GM23338 (cell line): ENCODE results near the gene AIM2. TPM values are rescaled to one million over a fixed set of nuclear protein-coding genes. Genes with fewer than 3 reads are reported as not detected.

Experiments used
- ATAC-seq: fragments of 200-7000 bp; cut with Tn5 transposase; 3 replicates; pipeline ENCODE4 v1.9.1; 2020
- DNase-seq: peaks from one replicate; pipeline ENCODE4 v3.0.0-alpha.2; 2015; ENCODE audit warnings: low spot score
- H2AFZ ChIP-seq: fragments of 200-600 bp; sonication (generic); 2 replicates; pipeline ENCODE4 v1.8.0; 2016; ENCODE audit warnings: antibody characterized with exemption, mild to moderate bottlenecking, moderate library complexity
- H3F3A ChIP-seq: fragments of 200-600 bp; sonication (generic); replicated peaks from 2 replicates; pipeline ENCODE4 v1.8.0; 2017; ENCODE audit warnings: antibody characterized with exemption, mixed run types, low read depth
- H3K27ac ChIP-seq: fragments of 200-600 bp; sonication (generic); 2 replicates; pipeline ENCODE4 v1.6.1; 2016; ENCODE audit warnings: low read depth
- H3K27me3 ChIP-seq: fragments of 200-600 bp; sonication (generic); 2 replicates; pipeline ENCODE4 v1.8.0; 2016; ENCODE audit warnings: mild to moderate bottlenecking, mixed run types, moderate library complexity; ENCODE audit not compliant: insufficient read depth
- H3K36me3 ChIP-seq: fragments of 200-600 bp; sonication (generic); 2 replicates; pipeline ENCODE4 v1.8.0; 2016; ENCODE audit warnings: mild to moderate bottlenecking; ENCODE audit not compliant: insufficient read depth
- H3K4me1 ChIP-seq: fragments of 200-600 bp; sonication (generic); 2 replicates; pipeline ENCODE4 v1.8.0; 2016; ENCODE audit warnings: mild to moderate bottlenecking, moderate library complexity; ENCODE audit not compliant: insufficient read depth
- H3K4me2 ChIP-seq: fragments of 200-600 bp; sonication (generic); 2 replicates; pipeline ENCODE4 v1.7.1; 2017; ENCODE audit warnings: mixed run types
- H3K4me3 ChIP-seq: fragments of 200-600 bp; sonication (generic); 2 replicates; pipeline ENCODE4 v1.6.1; 2016; ENCODE audit warnings: mixed run types
- H3K79me2 ChIP-seq: fragments of 200-600 bp; sonication (generic); replicated peaks from 2 replicates; pipeline ENCODE4 v1.8.0; 2017; ENCODE audit warnings: mild to moderate bottlenecking; ENCODE audit not compliant: insufficient read depth
- H3K9me2 ChIP-seq: fragments of 200-600 bp; sonication (generic); 2 replicates; pipeline ENCODE4 v1.8.0; 2017; ENCODE audit not compliant: insufficient read depth
- H4K20me1 ChIP-seq: fragments of 200-600 bp; sonication (generic); replicated peaks from 2 replicates; pipeline ENCODE4 v1.8.0; 2017; ENCODE audit warnings: mild to moderate bottlenecking; ENCODE audit not compliant: insufficient read depth
- H3K27ac Mint-ChIP-seq: 2 replicates; pipeline ENCODE4 v1.8.0; 2020; ENCODE audit warnings: inconsistent platforms, mild to moderate bottlenecking, moderate library complexity, mixed read lengths
- H3K27me3 Mint-ChIP-seq: 3 replicates; pipeline ENCODE4 v1.8.0; 2022; ENCODE audit warnings: low read depth, mild to moderate bottlenecking, moderate library complexity, mixed read lengths, inconsistent platforms; ENCODE audit not compliant: insufficient read depth, poor library complexity
- H3K36me3 Mint-ChIP-seq: 3 replicates; pipeline ENCODE4 v1.8.0; 2021; ENCODE audit warnings: low read depth, mild to moderate bottlenecking, inconsistent platforms, moderate library complexity, mixed read lengths
- H3K4me1 Mint-ChIP-seq: 3 replicates; pipeline ENCODE4 v1.8.0; 2020; ENCODE audit warnings: mild to moderate bottlenecking, inconsistent platforms, mixed read lengths
- H3K4me3 Mint-ChIP-seq: 3 replicates; pipeline ENCODE4 v1.8.0; 2021; ENCODE audit warnings: moderate library complexity, mild to moderate bottlenecking, inconsistent platforms, mixed read lengths
- H3K9me3 Mint-ChIP-seq: 3 replicates; pipeline ENCODE4 v1.8.0; 2020; ENCODE audit warnings: moderate library complexity, mild to moderate bottlenecking, inconsistent platforms, mixed read lengths
- CREB1 ChIP-seq: fragments of 250-450 bp; sonication (Bioruptor Pico); IDR thresholded peaks from 2 replicates; pipeline ENCODE4 v1.5.0; 2020; ENCODE audit warnings: low read depth, mild to moderate bottlenecking, moderate library complexity
- EZH2 ChIP-seq: fragments of 200-600 bp; sonication (generic); IDR thresholded peaks from one replicate; pipeline ENCODE4 v1.8.0; 2017; ENCODE audit warnings: antibody characterized with exemption, mild to moderate bottlenecking, low read depth; ENCODE audit not compliant: unreplicated experiment
- EZH2phosphoT487 ChIP-seq: fragments of 200-600 bp; sonication (generic); IDR thresholded peaks from one replicate; pipeline ENCODE4 v1.8.1; 2018; ENCODE audit warnings: antibody characterized with exemption; ENCODE audit not compliant: unreplicated experiment
- JUNB ChIP-seq: IDR thresholded peaks from one replicate; pipeline ENCODE4 v1.6.1; 2016; ENCODE audit warnings: antibody characterized with exemption; ENCODE audit not compliant: unreplicated experiment
- NANOG ChIP-seq: IDR thresholded peaks from 2 replicates; pipeline ENCODE4 v1.6.1; 2016; ENCODE audit warnings: antibody characterized with exemption, borderline replicate concordance
- POLR2AphosphoS5 ChIP-seq: IDR thresholded peaks from 2 replicates; pipeline ENCODE4 v1.6.1; 2016; ENCODE audit warnings: antibody characterized with exemption, low read depth
- STAT1 ChIP-seq: IDR thresholded peaks from one replicate; pipeline ENCODE4 v1.6.1; 2016; ENCODE audit warnings: antibody characterized with exemption; ENCODE audit not compliant: unreplicated experiment
- ZNF114 ChIP-seq: fragments of 250-450 bp; sonication (Bioruptor Pico); IDR thresholded peaks from 2 replicates; pipeline ENCODE4 v1.5.0; 2020; ENCODE audit warnings: mild to moderate bottlenecking, moderate library complexity
- ZNF331 ChIP-seq: fragments of 250-450 bp; sonication (Bioruptor Pico); IDR thresholded peaks from 2 replicates; pipeline ENCODE4 v1.5.0; 2020; ENCODE audit warnings: low read depth, mild to moderate bottlenecking, moderate library complexity
- polyA plus RNA-seq: library from polyadenylated mRNA; unstranded; fragments of >200 nt; fragmentation: Nextera tagmentation; extraction: Ambion mirVana; gene quantifications from 2 replicates; pipeline ENCODE4 v1.2.1, GENCODE V29; 2016
- total RNA-seq: library from RNA; depleted of rRNA; stranded (reverse); fragments of >200 nt; shearing (Covaris generic); gene quantifications from 2 replicates; pipeline ENCODE4 v1.2.3, GENCODE V29; 2014
- TF ChIP-seq, protein P1 (sequence below): IDR thresholded peaks from one replicate; pipeline ENCODE4 v1.6.1; 2018; ENCODE audit warnings: antibody characterized with exemption; ENCODE audit not compliant: unreplicated experiment
- TF ChIP-seq, protein P2 (sequence below), 2 experiments: fragments of 200-600 bp in 1 of 2; sonication (generic) in 1 of 2; conservative IDR thresholded peaks; 2 replicates each; pipeline versions ENCODE4 v1.5.1 to v1.6.1; 2016 to 2017; ENCODE audit warnings: antibody characterized with exemption in 2 of 2, low read depth in 2 of 2, mild to moderate bottlenecking in 2 of 2, moderate library complexity in 1 of 2
- TF ChIP-seq, protein P3 (sequence below): IDR thresholded peaks from 2 replicates; pipeline ENCODE4 v1.6.1; 2016; ENCODE audit warnings: antibody characterized with exemption
- TF ChIP-seq, protein P4 (sequence below): fragments of 250-450 bp; sonication (Bioruptor Pico); IDR thresholded peaks from 2 replicates; pipeline ENCODE4 v1.5.0; 2020; ENCODE audit warnings: mild to moderate bottlenecking, moderate library complexity

AIM2 gene
- total and polyA plus RNA-seq, 2 experiments from 2014 or later = 1.5 to 2.5 TPM

GRCh38 chr1:159066108-159066507 is 10.5 kb downstream of the AIM2 start:
- Mint-ChIP-seq H3K27me3 (peaks cover 2% of the 10 kb centered on the region), H3K4me3 (no peak overlapping the region), H3K36me3 (no peaks in the 10 kb centered on the region), H3K4me1 (peaks cover 9% of the 10 kb centered on the region; the same call in 2 of the 3 replicates), H3K27ac (no peak overlapping the region), H3K9me3 (no peaks in the 10 kb centered on the region)
- Histone ChIP-seq H3K9me2 (no peaks in the 10 kb centered on the region), H4K20me1 (no peaks in the 10 kb centered on the region), H3K36me3 (no peaks in the 10 kb centered on the region), H2AFZ (no peak overlapping the region), H3K27me3 (no peaks in the 10 kb centered on the region), H3F3A (no peaks in the 10 kb centered on the region), H3K4me2 (no peak overlapping the region), H3K4me1 (no peaks in the 10 kb centered on the region), H3K27ac (no peak overlapping the region), H3K4me3 (no peak overlapping the region), H3K79me2 (no peaks in the 10 kb centered on the region)
- ATAC-seq (no peak), DNase-seq (no peak)
- TF ChIP-seq NANOG (no peak), EZH2 (no peak), ZNF114 (no peak), JUNB (no peak), STAT1 (no peak), ZNF331 (no peak), EZH2phosphoT487 (no peak), POLR2AphosphoS5 (no peak), CREB1 (CRISPR knock-in tag) (no peak)
- TF ChIP-seq, protein P1, sequence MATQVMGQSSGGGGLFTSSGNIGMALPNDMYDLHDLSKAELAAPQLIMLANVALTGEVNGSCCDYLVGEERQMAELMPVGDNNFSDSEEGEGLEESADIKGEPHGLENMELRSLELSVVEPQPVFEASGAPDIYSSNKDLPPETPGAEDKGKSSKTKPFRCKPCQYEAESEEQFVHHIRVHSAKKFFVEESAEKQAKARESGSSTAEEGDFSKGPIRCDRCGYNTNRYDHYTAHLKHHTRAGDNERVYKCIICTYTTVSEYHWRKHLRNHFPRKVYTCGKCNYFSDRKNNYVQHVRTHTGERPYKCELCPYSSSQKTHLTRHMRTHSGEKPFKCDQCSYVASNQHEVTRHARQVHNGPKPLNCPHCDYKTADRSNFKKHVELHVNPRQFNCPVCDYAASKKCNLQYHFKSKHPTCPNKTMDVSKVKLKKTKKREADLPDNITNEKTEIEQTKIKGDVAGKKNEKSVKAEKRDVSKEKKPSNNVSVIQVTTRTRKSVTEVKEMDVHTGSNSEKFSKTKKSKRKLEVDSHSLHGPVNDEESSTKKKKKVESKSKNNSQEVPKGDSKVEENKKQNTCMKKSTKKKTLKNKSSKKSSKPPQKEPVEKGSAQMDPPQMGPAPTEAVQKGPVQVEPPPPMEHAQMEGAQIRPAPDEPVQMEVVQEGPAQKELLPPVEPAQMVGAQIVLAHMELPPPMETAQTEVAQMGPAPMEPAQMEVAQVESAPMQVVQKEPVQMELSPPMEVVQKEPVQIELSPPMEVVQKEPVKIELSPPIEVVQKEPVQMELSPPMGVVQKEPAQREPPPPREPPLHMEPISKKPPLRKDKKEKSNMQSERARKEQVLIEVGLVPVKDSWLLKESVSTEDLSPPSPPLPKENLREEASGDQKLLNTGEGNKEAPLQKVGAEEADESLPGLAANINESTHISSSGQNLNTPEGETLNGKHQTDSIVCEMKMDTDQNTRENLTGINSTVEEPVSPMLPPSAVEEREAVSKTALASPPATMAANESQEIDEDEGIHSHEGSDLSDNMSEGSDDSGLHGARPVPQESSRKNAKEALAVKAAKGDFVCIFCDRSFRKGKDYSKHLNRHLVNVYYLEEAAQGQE = no peak
- TF ChIP-seq, protein P2, sequence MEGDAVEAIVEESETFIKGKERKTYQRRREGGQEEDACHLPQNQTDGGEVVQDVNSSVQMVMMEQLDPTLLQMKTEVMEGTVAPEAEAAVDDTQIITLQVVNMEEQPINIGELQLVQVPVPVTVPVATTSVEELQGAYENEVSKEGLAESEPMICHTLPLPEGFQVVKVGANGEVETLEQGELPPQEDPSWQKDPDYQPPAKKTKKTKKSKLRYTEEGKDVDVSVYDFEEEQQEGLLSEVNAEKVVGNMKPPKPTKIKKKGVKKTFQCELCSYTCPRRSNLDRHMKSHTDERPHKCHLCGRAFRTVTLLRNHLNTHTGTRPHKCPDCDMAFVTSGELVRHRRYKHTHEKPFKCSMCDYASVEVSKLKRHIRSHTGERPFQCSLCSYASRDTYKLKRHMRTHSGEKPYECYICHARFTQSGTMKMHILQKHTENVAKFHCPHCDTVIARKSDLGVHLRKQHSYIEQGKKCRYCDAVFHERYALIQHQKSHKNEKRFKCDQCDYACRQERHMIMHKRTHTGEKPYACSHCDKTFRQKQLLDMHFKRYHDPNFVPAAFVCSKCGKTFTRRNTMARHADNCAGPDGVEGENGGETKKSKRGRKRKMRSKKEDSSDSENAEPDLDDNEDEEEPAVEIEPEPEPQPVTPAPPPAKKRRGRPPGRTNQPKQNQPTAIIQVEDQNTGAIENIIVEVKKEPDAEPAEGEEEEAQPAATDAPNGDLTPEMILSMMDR (conservative IDR thresholded peaks at IDR 0.05; ENCODE audit: low read depth in 2 of 2) = no peak
- TF ChIP-seq, protein P3, sequence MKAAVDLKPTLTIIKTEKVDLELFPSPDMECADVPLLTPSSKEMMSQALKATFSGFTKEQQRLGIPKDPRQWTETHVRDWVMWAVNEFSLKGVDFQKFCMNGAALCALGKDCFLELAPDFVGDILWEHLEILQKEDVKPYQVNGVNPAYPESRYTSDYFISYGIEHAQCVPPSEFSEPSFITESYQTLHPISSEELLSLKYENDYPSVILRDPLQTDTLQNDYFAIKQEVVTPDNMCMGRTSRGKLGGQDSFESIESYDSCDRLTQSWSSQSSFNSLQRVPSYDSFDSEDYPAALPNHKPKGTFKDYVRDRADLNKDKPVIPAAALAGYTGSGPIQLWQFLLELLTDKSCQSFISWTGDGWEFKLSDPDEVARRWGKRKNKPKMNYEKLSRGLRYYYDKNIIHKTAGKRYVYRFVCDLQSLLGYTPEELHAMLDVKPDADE = no peak
- TF ChIP-seq, protein P4, sequence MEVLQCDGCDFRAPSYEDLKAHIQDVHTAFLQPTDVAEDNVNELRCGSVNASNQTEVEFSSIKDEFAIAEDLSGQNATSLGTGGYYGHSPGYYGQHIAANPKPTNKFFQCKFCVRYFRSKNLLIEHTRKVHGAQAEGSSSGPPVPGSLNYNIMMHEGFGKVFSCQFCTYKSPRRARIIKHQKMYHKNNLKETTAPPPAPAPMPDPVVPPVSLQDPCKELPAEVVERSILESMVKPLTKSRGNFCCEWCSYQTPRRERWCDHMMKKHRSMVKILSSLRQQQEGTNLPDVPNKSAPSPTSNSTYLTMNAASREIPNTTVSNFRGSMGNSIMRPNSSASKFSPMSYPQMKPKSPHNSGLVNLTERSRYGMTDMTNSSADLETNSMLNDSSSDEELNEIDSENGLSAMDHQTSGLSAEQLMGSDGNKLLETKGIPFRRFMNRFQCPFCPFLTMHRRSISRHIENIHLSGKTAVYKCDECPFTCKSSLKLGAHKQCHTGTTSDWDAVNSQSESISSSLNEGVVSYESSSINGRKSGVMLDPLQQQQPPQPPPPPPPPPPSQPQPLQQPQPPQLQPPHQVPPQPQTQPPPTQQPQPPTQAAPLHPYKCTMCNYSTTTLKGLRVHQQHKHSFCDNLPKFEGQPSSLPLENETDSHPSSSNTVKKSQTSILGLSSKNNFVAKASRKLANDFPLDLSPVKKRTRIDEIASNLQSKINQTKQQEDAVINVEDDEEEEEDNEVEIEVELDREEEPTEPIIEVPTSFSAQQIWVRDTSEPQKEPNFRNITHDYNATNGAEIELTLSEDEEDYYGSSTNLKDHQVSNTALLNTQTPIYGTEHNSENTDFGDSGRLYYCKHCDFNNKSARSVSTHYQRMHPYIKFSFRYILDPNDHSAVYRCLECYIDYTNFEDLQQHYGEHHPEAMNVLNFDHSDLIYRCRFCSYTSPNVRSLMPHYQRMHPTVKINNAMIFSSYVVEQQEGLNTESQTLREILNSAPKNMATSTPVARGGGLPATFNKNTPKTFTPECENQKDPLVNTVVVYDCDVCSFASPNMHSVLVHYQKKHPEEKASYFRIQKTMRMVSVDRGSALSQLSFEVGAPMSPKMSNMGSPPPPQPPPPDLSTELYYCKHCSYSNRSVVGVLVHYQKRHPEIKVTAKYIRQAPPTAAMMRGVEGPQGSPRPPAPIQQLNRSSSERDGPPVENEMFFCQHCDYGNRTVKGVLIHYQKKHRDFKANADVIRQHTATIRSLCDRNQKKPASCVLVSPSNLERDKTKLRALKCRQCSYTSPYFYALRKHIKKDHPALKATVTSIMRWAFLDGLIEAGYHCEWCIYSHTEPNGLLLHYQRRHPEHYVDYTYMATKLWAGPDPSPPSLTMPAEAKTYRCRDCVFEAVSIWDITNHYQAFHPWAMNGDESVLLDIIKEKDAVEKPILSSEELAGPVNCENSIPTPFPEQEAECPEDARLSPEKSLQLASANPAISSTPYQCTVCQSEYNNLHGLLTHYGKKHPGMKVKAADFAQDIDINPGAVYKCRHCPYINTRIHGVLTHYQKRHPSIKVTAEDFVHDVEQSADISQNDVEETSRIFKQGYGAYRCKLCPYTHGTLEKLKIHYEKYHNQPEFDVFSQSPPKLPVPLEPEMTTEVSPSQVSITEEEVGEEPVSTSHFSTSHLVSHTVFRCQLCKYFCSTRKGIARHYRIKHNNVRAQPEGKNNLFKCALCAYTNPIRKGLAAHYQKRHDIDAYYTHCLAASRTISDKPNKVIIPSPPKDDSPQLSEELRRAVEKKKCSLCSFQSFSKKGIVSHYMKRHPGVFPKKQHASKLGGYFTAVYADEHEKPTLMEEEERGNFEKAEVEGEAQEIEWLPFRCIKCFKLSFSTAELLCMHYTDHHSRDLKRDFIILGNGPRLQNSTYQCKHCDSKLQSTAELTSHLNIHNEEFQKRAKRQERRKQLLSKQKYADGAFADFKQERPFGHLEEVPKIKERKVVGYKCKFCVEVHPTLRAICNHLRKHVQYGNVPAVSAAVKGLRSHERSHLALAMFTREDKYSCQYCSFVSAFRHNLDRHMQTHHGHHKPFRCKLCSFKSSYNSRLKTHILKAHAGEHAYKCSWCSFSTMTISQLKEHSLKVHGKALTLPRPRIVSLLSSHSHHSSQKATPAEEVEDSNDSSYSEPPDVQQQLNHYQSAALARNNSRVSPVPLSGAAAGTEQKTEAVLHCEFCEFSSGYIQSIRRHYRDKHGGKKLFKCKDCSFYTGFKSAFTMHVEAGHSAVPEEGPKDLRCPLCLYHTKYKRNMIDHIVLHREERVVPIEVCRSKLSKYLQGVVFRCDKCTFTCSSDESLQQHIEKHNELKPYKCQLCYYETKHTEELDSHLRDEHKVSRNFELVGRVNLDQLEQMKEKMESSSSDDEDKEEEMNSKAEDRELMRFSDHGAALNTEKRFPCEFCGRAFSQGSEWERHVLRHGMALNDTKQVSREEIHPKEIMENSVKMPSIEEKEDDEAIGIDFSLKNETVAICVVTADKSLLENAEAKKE = no peak
